ENCODE data around the gene TMA7. TPM values are rescaled to one million over a fixed set of nuclear protein-coding genes. Genes with fewer than 3 reads are reported as not detected.

TMA7 gene
- total and polyA plus RNA-seq, 2 of the 13 experiments (the other 11 are each of a cell fraction or from before 2014, with no cell fraction given) = 100 to 486 TPM

DNA sequence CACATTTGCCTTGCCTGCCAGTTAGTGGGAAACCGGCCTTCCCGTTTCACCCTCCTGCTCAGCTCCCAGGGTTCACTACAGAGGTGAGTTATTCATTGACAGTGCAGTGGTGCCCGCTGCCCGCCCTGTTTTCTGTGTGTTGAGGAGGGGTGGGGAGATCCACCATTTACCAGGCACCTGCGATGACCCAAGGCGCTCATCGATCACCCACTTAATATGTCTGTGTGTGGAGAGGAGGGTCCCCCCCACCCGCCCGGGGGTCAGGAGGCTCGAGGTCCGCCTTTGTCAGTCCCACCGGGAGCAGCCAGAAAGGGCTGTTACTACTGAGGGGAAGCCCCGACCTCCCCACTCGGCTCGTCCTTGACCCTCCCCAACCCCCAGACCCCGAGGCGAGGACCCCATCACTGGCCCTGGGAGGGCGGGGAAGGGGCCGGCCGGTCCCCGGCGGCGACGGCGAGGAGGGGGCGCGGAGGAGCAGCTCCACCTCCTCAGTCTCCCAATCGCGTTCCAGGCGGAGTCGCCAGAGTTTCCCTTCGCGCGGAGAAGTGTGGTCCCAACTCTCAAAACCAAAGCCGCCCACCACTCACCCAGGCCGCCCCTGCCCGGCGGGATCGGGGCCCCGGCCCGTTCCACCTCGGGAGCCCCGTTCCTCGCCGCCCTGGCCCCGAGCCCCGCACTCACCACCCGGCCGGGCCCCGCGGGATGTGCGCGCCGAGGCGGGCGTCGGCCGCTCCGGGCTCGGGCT lies 11.3 kb upstream of the TMA7 start (continued):
- TF ChIP-seq, protein P1, sequence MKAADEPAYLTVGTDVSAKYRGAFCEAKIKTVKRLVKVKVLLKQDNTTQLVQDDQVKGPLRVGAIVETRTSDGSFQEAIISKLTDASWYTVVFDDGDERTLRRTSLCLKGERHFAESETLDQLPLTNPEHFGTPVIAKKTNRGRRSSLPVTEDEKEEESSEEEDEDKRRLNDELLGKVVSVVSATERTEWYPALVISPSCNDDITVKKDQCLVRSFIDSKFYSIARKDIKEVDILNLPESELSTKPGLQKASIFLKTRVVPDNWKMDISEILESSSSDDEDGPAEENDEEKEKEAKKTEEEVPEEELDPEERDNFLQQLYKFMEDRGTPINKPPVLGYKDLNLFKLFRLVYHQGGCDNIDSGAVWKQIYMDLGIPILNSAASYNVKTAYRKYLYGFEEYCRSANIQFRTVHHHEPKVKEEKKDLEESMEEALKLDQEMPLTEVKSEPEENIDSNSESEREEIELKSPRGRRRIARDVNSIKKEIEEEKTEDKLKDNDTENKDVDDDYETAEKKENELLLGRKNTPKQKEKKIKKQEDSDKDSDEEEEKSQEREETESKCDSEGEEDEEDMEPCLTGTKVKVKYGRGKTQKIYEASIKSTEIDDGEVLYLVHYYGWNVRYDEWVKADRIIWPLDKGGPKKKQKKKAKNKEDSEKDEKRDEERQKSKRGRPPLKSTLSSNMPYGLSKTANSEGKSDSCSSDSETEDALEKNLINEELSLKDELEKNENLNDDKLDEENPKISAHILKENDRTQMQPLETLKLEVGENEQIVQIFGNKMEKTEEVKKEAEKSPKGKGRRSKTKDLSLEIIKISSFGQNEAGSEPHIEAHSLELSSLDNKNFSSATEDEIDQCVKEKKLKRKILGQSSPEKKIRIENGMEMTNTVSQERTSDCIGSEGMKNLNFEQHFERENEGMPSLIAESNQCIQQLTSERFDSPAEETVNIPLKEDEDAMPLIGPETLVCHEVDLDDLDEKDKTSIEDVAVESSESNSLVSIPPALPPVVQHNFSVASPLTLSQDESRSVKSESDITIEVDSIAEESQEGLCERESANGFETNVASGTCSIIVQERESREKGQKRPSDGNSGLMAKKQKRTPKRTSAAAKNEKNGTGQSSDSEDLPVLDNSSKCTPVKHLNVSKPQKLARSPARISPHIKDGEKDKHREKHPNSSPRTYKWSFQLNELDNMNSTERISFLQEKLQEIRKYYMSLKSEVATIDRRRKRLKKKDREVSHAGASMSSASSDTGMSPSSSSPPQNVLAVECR (CRISPR knock-in tag; IDR thresholded peaks at IDR 0.05; ENCODE audit: borderline replicate concordance) = peak; percentile 55; the same call in 1 of the 2 replicates
- TF ChIP-seq HOXA3 (CRISPR knock-in tag; IDR thresholded peaks at IDR 0.05) = peak; percentile 74; the same call in 1 of the 2 replicates
- peak; percentile 36; the same call in 1 of the 2 replicates for TF ChIP-seq TARDBP (CRISPR knock-in tag; IDR thresholded peaks at IDR 0.05)
- TF ChIP-seq, protein P2, sequence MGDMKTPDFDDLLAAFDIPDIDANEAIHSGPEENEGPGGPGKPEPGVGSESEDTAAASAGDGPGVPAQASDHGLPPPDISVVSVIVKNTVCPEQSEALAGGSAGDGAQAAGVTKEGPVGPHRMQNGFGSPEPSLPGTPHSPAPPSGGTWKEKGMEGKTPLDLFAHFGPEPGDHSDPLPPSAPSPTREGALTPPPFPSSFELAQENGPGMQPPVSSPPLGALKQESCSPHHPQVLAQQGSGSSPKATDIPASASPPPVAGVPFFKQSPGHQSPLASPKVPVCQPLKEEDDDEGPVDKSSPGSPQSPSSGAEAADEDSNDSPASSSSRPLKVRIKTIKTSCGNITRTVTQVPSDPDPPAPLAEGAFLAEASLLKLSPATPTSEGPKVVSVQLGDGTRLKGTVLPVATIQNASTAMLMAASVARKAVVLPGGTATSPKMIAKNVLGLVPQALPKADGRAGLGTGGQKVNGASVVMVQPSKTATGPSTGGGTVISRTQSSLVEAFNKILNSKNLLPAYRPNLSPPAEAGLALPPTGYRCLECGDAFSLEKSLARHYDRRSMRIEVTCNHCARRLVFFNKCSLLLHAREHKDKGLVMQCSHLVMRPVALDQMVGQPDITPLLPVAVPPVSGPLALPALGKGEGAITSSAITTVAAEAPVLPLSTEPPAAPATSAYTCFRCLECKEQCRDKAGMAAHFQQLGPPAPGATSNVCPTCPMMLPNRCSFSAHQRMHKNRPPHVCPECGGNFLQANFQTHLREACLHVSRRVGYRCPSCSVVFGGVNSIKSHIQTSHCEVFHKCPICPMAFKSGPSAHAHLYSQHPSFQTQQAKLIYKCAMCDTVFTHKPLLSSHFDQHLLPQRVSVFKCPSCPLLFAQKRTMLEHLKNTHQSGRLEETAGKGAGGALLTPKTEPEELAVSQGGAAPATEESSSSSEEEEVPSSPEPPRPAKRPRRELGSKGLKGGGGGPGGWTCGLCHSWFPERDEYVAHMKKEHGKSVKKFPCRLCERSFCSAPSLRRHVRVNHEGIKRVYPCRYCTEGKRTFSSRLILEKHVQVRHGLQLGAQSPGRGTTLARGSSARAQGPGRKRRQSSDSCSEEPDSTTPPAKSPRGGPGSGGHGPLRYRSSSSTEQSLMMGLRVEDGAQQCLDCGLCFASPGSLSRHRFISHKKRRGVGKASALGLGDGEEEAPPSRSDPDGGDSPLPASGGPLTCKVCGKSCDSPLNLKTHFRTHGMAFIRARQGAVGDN (CRISPR knock-in tag; IDR thresholded peaks at IDR 0.05) = peak; percentile 67
- TF ChIP-seq, protein P3, sequence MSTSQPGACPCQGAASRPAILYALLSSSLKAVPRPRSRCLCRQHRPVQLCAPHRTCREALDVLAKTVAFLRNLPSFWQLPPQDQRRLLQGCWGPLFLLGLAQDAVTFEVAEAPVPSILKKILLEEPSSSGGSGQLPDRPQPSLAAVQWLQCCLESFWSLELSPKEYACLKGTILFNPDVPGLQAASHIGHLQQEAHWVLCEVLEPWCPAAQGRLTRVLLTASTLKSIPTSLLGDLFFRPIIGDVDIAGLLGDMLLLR (CRISPR knock-in tag; IDR thresholded peaks at IDR 0.05) = no peak
- no peak for TF ChIP-seq ZNF749 (CRISPR knock-in tag; IDR thresholded peaks at IDR 0.05; ENCODE audit: borderline replicate concordance)
- no peak for TF ChIP-seq ZNF607 (CRISPR knock-in tag; IDR thresholded peaks at IDR 0.05; ENCODE audit: borderline replicate concordance)
- no peak for TF ChIP-seq KLF12 (CRISPR knock-in tag; IDR thresholded peaks at IDR 0.05; ENCODE audit: borderline replicate concordance)
- no peak for TF ChIP-seq HHEX (CRISPR knock-in tag; IDR thresholded peaks at IDR 0.05)
- TF ChIP-seq, protein P4, sequence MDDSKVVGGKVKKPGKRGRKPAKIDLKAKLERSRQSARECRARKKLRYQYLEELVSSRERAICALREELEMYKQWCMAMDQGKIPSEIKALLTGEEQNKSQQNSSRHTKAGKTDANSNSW (CRISPR knock-in tag; IDR thresholded peaks at IDR 0.05; ENCODE audit: borderline replicate concordance) = no peak
- TF ChIP-seq TBP (CRISPR knock-in tag; IDR thresholded peaks at IDR 0.05) = no peak
- TF ChIP-seq HNRNPL (IDR thresholded peaks at IDR 0.05; ENCODE audit: low read depth, low read length) = peak; percentile 93
- TF ChIP-seq, protein P5, sequence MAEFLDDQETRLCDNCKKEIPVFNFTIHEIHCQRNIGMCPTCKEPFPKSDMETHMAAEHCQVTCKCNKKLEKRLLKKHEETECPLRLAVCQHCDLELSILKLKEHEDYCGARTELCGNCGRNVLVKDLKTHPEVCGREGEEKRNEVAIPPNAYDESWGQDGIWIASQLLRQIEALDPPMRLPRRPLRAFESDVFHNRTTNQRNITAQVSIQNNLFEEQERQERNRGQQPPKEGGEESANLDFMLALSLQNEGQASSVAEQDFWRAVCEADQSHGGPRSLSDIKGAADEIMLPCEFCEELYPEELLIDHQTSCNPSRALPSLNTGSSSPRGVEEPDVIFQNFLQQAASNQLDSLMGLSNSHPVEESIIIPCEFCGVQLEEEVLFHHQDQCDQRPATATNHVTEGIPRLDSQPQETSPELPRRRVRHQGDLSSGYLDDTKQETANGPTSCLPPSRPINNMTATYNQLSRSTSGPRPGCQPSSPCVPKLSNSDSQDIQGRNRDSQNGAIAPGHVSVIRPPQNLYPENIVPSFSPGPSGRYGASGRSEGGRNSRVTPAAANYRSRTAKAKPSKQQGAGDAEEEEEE (CRISPR knock-in tag; IDR thresholded peaks at IDR 0.05; ENCODE audit: borderline replicate concordance) = no peak
- TF ChIP-seq, protein P6, sequence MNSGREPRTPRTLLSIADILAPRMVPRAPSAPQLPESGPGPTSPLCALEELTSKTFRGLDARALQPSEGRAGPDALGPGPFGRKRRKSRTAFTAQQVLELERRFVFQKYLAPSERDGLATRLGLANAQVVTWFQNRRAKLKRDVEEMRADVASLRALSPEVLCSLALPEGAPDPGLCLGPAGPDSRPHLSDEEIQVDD (CRISPR knock-in tag; IDR thresholded peaks at IDR 0.05; ENCODE audit: borderline replicate concordance) = no peak
